ENCODE data around the gene CACNA1H.

CACNA1H gene

GRCh38 chr16:1158456-1159324 lies 5.8 kb downstream of the CACNA1H start:
- no peak for DNase-seq (ENCODE audit: low spot score)

- no peak for DNase-seq (ENCODE audit: low spot score)
Measured at GRCh38 chr16:1159325-1159972, 6.5 kb downstream of the CACNA1H start.

- DNase-seq (ENCODE audit: low spot score): no peak
Measured at GRCh38 chr16:1159973-1160772, 7.3 kb downstream of the CACNA1H start.

- DNase-seq (ENCODE audit: low spot score): no peak
Measured at GRCh38 chr16:1160773-1161348, 8.0 kb downstream of the CACNA1H start.

GRCh38 chr16:1162701-1163566 lies 10.0 kb downstream of the CACNA1H start:
- no peak for DNase-seq (ENCODE audit: low spot score)

GRCh38 chr16:1163567-1164055 lies 10.7 kb downstream of the CACNA1H start:
- DNase-seq (ENCODE audit: low spot score): no peak

- DNase-seq (ENCODE audit: low spot score): no peak
Measured at GRCh38 chr16:1164382-1164781, 11.5 kb downstream of the CACNA1H start.

- no peak for DNase-seq (ENCODE audit: low spot score)
Measured at GRCh38 chr16:1164975-1165374, 12.1 kb downstream of the CACNA1H start.

- no peak for DNase-seq (ENCODE audit: low spot score)
Measured at GRCh38 chr16:1165511-1165910, 12.6 kb downstream of the CACNA1H start.

GRCh38 chr16:1167276-1168107 lies 14.6 kb downstream of the CACNA1H start:
- no peak for DNase-seq (ENCODE audit: low spot score)

- no peak for DNase-seq (ENCODE audit: low spot score)
Measured at GRCh38 chr16:1168837-1169236, 15.9 kb downstream of the CACNA1H start.

GRCh38 chr16:1169285-1170075 lies 16.6 kb downstream of the CACNA1H start:
- DNase-seq (ENCODE audit: low spot score): no peak

GRCh38 chr16:1170076-1170418 lies 17.1 kb downstream of the CACNA1H start:
- DNase-seq (ENCODE audit: low spot score): no peak

- DNase-seq (ENCODE audit: low spot score): no peak
Measured at GRCh38 chr16:1171001-1171400, 18.1 kb downstream of the CACNA1H start.

GRCh38 chr16:1171854-1172428 lies 19.0 kb downstream of the CACNA1H start:
- no peak for DNase-seq (ENCODE audit: low spot score)

GRCh38 chr16:1172651-1173050 lies 19.7 kb downstream of the CACNA1H start:
- no peak for DNase-seq (ENCODE audit: low spot score)

GRCh38 chr16:1173788-1174451 lies 21.0 kb downstream of the CACNA1H start:
- DNase-seq (ENCODE audit: low spot score): no peak

Data from germinal center (tissue), 1 donor.